OCI-LY1 (cell line): ENCODE data around the gene CD5L.

ENCODE experiments used
- H2AFZ ChIP-seq: fragments of 200-600 bp; sonication (generic), shearing (Covaris generic); 2 replicates; pipeline ENCODE4 v1.6.0; 2014; ENCODE audit warnings: antibody characterized with exemption, mild to moderate bottlenecking, low read length
- H3F3A ChIP-seq: fragments of 200-600 bp; sonication (generic), shearing (Covaris generic); 2 replicates; pipeline ENCODE4 v1.6.0; 2014; ENCODE audit warnings: mild to moderate bottlenecking, antibody characterized with exemption, low read length, moderate library complexity; ENCODE audit not compliant: insufficient read depth
- H3K27ac ChIP-seq: fragments of 200-600 bp; sonication (generic); 2 replicates; pipeline ENCODE4 v1.5.1; 2014; ENCODE audit warnings: low read length, mixed run types, mild to moderate bottlenecking, low read depth; ENCODE audit not compliant: poor library complexity, severe bottlenecking
- H3K27me3 ChIP-seq: fragments of 200-600 bp; sonication (generic); 2 replicates; pipeline ENCODE4 v1.6.0; 2014; ENCODE audit warnings: antibody characterized with exemption, mild to moderate bottlenecking, low read length, moderate library complexity; ENCODE audit not compliant: insufficient read depth
- H3K36me3 ChIP-seq: fragments of 200-600 bp; sonication (generic); 2 replicates; pipeline ENCODE4 v1.6.1; 2014; ENCODE audit warnings: mild to moderate bottlenecking, antibody characterized with exemption, low read length, moderate library complexity, mixed read lengths; ENCODE audit not compliant: insufficient read depth
- H3K4me1 ChIP-seq: fragments of 200-600 bp; sonication (generic); 2 replicates; pipeline ENCODE4 v1.5.1; 2014; ENCODE audit warnings: mild to moderate bottlenecking, low read length, moderate library complexity; ENCODE audit not compliant: insufficient read depth, severe bottlenecking
- H3K4me2 ChIP-seq: fragments of 200-600 bp; sonication (generic), shearing (Covaris generic); 2 replicates; pipeline ENCODE4 v1.6.1; 2014; ENCODE audit warnings: low read length
- H3K4me3 ChIP-seq: fragments of 200-600 bp; sonication (generic); 2 replicates; pipeline ENCODE4 v1.5.1; 2014; ENCODE audit warnings: low read length, low read depth, mild to moderate bottlenecking, mixed read lengths; ENCODE audit not compliant: poor library complexity, severe bottlenecking
- H3K79me2 ChIP-seq: fragments of 200-600 bp; shearing (Covaris generic); 2 replicates; pipeline ENCODE4 v1.6.1; 2016; ENCODE audit warnings: mixed run types, low read length, mixed read lengths; ENCODE audit not compliant: insufficient read depth
- H3K9ac ChIP-seq: fragments of 200-600 bp; sonication (generic), shearing (Covaris generic); 2 replicates; pipeline ENCODE4 v1.6.1; 2014; ENCODE audit warnings: mild to moderate bottlenecking, low read length, mixed read lengths
- H3K9me2 ChIP-seq: fragments of 200-600 bp; sonication (generic), shearing (Covaris generic); 2 replicates; pipeline ENCODE4 v1.6.1; 2014; ENCODE audit warnings: low read depth, mild to moderate bottlenecking, low read length, mixed read lengths
- H3K9me3 ChIP-seq: fragments of 200-600 bp; shearing (Covaris generic); 2 replicates; pipeline ENCODE4 v1.6.1; 2014; ENCODE audit warnings: low read length, mixed read lengths
- H4K20me1 ChIP-seq: fragments of 200-600 bp; sonication (generic), shearing (Covaris generic); 2 replicates; pipeline ENCODE4 v1.6.0; 2016; ENCODE audit warnings: mild to moderate bottlenecking, low read length; ENCODE audit not compliant: insufficient read depth
- CTCF ChIP-seq: fragments of 200-600 bp; sonication (generic), shearing (Covaris generic); IDR thresholded peaks from 2 replicates; pipeline ENCODE4 v1.5.1; 2017; ENCODE audit warnings: mild to moderate bottlenecking, antibody characterized with exemption, low read length, moderate library complexity, mixed read lengths
- EZH2 ChIP-seq: fragments of 200-600 bp; sonication (generic), shearing (Covaris generic); IDR thresholded peaks from 2 replicates; pipeline ENCODE4 v1.8.0; 2017; ENCODE audit warnings: borderline replicate concordance, mixed run types, mild to moderate bottlenecking, antibody characterized with exemption, low read length, moderate library complexity, mixed read lengths

Gene CD5L

GRCh38 chr1:157819215-157819614 lies 22.4 kb downstream of the CD5L start:
- peak overlapping the region; percentile 86 for H3K27ac ChIP-seq
- H3K36me3 ChIP-seq = peaks cover 5% of the 10 kb centered on the region; the same call in 1 of the 2 replicates
- peaks cover 50% of the 10 kb centered on the region for H3K4me1 ChIP-seq
- H2AFZ ChIP-seq = no peak overlapping the region
- H3K27me3 ChIP-seq = no peaks in the 10 kb centered on the region
- H3K9ac ChIP-seq = peak overlapping the region; percentile 73
- H3F3A ChIP-seq = no peaks in the 10 kb centered on the region
- no peak for TF ChIP-seq EZH2
- TF ChIP-seq CTCF = no peak
- H4K20me1 ChIP-seq = no peaks in the 10 kb centered on the region
- 0 out of 2 replicates have a peak, but pooled peaks cover 3% of the 10 kb centered on the region for H3K9me3 ChIP-seq
- H3K9me2 ChIP-seq = no peaks in the 10 kb centered on the region
- peaks cover 38% of the 10 kb centered on the region for H3K79me2 ChIP-seq
- peak overlapping the region; percentile 65 for H3K4me3 ChIP-seq
- H3K4me2 ChIP-seq = peak overlapping the region; percentile 90

GRCh38 chr1:157813269-157813668 lies 28.3 kb downstream of the CD5L start:
- Histone ChIP-seq H3K9ac (no peak overlapping the region), H3K4me2 (no peak overlapping the region), H2AFZ (no peak overlapping the region), H3K79me2 (peaks cover 49% of the 10 kb centered on the region), H3K27me3 (no peaks in the 10 kb centered on the region), H4K20me1 (no peaks in the 10 kb centered on the region), H3K4me3 (no peak overlapping the region), H3K4me1 (peaks cover 47% of the 10 kb centered on the region), H3K36me3 (peaks cover 28% of the 10 kb centered on the region), H3K27ac (no peak overlapping the region), H3F3A (no peaks in the 10 kb centered on the region), H3K9me3 (peaks cover 18% of the 10 kb centered on the region), H3K9me2 (no peaks in the 10 kb centered on the region)
- TF ChIP-seq EZH2 = no peak
- TF ChIP-seq CTCF = no peak

- no peak overlapping the region for H2AFZ ChIP-seq
- H3K4me2 ChIP-seq = peak overlapping the region; percentile 78
- H3K4me1 ChIP-seq = peaks cover 70% of the 10 kb centered on the region
- no peaks in the 10 kb centered on the region for H3K9me3 ChIP-seq
- no peaks in the 10 kb centered on the region for H3K9me2 ChIP-seq
- H4K20me1 ChIP-seq = no peaks in the 10 kb centered on the region
- H3K36me3 ChIP-seq = peaks cover 25% of the 10 kb centered on the region
- H3F3A ChIP-seq = 0 out of 2 replicates have a peak, but pooled peaks cover 5% of the 10 kb centered on the region
- TF ChIP-seq EZH2 (no peak), CTCF (no peak)
- H3K27ac ChIP-seq = peak overlapping the region; percentile 98
- H3K27me3 ChIP-seq = no peaks in the 10 kb centered on the region
- peak overlapping the region; percentile 61 for H3K9ac ChIP-seq
- H3K4me3 ChIP-seq = peak overlapping the region; percentile 47
- H3K79me2 ChIP-seq = no peaks in the 10 kb centered on the region; the same call in 1 of the 2 replicates
Observed at GRCh38 chr1:157806431-157807149, 35.0 kb downstream of the CD5L start.
